Gastroesophageal sphincter (tissue), 3 donors: ENCODE results near the gene NBEA.

Source experiments
- POLR2AphosphoS5 ChIP-seq: sonication (generic); formaldehyde crosslinking; IDR thresholded peaks from one replicate; pipeline ENCODE4 v1.6.1; 2017; ENCODE audit warnings: antibody characterized with exemption
- TF ChIP-seq, protein P1 (sequence below), 4 experiments: fragments of 200-600 bp in 2 of 4; fragments of 450-650 bp in 2 of 4; sonication (generic) in 1 of 4; IDR thresholded peaks; one replicate each; pipeline ENCODE4 v1.5.1; 2017 to 2019; ENCODE audit warnings: antibody characterized with exemption in 4 of 4, mild to moderate bottlenecking in 2 of 4, moderate library complexity in 2 of 4

GRCh38 chr13:35473206-35473775, 531.2 kb downstream of the NBEA start:
- no peak for TF ChIP-seq POLR2AphosphoS5
- TF ChIP-seq, protein P1, sequence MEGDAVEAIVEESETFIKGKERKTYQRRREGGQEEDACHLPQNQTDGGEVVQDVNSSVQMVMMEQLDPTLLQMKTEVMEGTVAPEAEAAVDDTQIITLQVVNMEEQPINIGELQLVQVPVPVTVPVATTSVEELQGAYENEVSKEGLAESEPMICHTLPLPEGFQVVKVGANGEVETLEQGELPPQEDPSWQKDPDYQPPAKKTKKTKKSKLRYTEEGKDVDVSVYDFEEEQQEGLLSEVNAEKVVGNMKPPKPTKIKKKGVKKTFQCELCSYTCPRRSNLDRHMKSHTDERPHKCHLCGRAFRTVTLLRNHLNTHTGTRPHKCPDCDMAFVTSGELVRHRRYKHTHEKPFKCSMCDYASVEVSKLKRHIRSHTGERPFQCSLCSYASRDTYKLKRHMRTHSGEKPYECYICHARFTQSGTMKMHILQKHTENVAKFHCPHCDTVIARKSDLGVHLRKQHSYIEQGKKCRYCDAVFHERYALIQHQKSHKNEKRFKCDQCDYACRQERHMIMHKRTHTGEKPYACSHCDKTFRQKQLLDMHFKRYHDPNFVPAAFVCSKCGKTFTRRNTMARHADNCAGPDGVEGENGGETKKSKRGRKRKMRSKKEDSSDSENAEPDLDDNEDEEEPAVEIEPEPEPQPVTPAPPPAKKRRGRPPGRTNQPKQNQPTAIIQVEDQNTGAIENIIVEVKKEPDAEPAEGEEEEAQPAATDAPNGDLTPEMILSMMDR (IDR thresholded peaks at IDR 0.05): no peak
